COLO668 (cell line): ENCODE measurements around the gene CSRP1.
"Not testable (repeated sequence)": the region's sequence is repeated elsewhere in the genome, so short reads cannot be mapped to it uniquely, and the experiment has no call there.

Source experiments
- DNase-seq: peaks from one replicate; lab custom pipeline; 2025; ENCODE audit not compliant: unreplicated experiment; lab: John Stamatoyannopoulos, UW

The CSRP1 gene

GRCh38 chr1:201497935-201498509 is 8.9 kb downstream of the CSRP1 start:
- no peak for DNase-seq

- no peak for DNase-seq
Measured at GRCh38 chr1:201496296-201496690, 10.6 kb downstream of the CSRP1 start.

DNA sequence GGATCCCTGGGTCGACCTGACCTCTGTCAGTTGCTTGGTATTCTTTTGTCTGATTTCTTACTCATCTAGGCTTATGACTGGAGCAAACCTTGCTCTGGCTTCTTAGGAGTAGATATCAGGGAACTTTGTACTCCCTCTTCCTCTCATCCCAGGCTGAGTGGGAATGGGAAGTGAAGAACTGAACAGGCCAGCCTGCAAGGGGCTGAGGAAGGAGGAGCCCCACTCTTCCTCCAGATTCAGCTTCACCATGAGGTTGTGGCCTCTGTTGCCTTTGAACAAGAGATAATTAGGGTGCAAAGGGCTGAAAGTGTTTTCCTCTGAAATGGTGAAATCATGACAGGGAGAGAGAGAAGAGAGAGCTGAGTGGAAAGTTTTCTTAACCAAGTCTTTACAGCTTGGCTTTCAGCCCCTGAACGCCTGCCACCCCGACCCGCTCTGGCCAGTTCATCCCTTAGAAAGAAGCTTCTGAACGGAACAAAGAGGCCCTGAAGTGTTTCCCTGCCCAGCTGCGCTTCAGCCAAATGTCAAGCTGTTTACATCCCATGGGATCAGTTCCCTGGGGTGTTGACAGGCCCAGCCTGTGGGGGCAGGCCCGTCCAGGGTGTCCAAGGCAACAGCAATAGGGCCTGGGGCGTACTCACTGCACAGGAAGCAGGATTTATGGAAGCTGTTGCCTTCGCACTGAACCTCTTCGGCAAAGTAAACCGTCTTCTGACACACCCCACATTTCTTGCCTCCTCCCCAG is 11.2 kb downstream of the CSRP1 start:
- peak; percentile 81 for DNase-seq

- no peak for DNase-seq
Measured at GRCh38 chr1:201493757-201494617, 12.9 kb downstream of the CSRP1 start.

GRCh38 chr1:201493026-201493656 is 13.8 kb downstream of the CSRP1 start:
- DNase-seq = not testable (repeated sequence)

GRCh38 chr1:201491896-201492511 is 14.9 kb downstream of the CSRP1 start:
- DNase-seq = no peak

- no peak for DNase-seq
Measured at GRCh38 chr1:201490708-201491131, 16.2 kb downstream of the CSRP1 start.

GRCh38 chr1:201489643-201490261 is 17.2 kb downstream of the CSRP1 start:
- DNase-seq = no peak

- DNase-seq = no peak
Measured at GRCh38 chr1:201488830-201489589, 17.9 kb downstream of the CSRP1 start.

GRCh38 chr1:201487742-201488141 is 19.2 kb downstream of the CSRP1 start:
- DNase-seq = no peak

- DNase-seq = no peak
Measured at GRCh38 chr1:201486187-201486586, 20.7 kb downstream of the CSRP1 start.

DNA sequence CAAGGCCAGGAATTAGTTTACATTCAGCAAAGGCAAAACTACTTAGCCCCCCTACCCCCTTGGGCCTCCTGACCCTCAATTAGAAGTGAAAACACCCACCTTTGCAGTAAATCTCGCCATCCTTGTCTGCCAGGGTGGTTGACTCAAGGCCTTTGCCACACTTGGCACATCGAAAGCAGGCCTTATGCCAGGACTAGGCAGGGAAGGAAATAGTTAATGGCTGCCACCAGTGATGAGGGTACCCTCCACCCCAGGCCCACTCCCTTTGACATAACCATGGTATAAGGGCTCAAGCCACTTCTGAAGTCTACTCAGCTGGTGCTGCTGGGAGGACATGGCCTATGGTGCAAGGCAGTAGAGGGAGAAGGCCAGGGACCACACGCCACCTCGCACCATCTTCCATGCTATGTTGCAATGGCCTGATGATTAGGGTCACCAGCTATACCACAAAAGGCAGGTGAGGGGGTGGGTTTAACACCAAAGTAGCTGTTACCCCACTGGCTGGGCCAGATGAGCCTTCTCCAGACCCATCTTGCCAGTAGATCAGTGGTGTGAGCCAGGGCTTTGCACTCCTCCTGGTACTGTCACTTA is 21.6 kb downstream of the CSRP1 start:
- DNase-seq = no peak

DNA sequence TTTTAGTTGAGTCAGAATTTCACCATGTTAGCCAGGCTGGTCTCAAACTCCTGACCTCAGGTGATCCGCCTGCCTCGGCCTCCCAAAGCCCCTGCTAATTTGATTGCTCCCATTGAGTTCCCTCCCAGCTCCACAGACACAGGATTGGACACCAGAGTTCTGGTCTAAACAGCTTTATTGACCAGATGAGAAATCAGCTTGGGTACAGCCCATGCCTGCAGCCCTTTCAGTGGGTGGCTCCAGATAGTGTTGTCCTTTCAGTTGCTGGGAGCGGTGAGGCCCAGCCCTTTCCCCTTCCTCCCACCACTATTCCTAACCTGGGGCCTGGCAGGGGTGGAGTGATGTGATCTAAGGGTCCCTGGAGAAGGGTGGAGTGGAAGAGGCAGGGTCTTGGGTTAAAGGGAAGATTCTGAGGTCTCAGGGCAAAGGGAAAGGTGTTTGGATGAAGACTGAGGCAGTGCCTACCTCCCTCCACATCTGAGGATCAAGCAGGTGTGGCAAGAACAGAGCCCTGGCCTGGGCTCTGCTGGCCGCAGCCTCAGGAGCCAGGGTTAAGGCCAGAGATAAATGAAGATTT is 23.5 kb downstream of the CSRP1 start:
- no peak for DNase-seq

- DNase-seq = no peak
Measured at GRCh38 chr1:201482755-201483154, 24.2 kb downstream of the CSRP1 start.

DNA sequence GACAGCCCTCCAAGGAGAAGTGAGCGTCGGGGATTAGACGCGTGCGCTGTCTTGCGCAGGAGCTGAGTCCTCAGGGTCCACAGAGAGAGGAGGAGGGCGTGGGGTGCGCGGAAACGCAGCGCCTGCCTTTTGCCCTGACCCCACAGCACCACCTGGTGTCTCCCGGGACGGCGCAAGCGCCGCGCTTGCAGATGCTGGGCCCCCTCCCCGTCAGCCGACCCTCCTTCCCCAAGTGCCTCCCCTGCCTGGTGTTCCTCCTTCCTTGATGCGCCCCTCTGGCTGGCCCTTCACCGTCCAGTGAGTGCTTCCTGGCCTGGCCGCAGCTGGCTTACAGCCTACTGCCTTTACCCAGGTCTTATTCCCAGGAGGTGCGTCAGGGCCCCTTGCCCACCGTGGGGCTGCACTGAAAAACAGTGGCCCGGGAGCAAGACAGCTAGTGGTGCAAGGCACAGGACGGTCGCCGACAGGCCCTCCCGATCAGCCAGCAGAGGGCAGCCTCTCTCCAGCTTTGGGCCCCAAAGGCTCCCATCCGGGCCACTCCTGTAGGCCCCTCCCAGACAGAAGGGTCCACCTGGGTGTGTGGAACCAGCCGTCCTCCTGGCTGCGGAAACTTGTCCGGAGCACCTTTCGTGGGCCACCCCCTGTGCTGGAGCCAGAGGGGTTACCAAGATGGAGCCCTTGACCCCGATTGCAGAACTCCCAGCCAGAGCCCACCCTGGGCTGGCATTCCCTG is 25.0 kb downstream of the CSRP1 start:
- DNase-seq = peak; percentile 87

DNA sequence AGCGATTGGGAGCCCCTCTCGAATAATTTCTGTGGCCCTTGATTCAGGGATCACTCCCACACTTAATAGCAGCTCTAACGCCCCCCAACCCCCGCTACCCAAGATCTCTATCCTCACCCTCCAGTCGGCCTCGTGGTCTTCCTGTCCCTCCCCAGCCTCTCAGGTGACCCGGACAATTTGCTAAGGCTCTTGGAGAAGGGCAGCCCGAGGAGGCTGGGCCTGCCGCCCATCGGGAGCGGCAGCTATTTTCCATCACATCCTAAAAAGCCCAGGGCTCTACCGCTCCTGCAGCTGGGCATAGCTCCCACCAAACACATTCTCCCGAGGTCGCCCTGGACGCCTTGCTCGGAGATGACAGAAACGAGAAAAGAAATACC is 25.9 kb downstream of the CSRP1 start:
- DNase-seq = no peak

- DNase-seq = peak; percentile 89
Measured at GRCh38 chr1:201480231-201481003, 26.5 kb downstream of the CSRP1 start.
